Mononuclear cell (primary cell): ENCODE measurements around the gene MAJIN. TPM values are rescaled to one million over a fixed set of nuclear protein-coding genes. Genes with fewer than 3 reads are reported as not detected.

Experiments used
- H3K27me3 ChIP-seq: 2 replicates; pipeline ENCODE4 v1.6.0; 2011; ENCODE audit warnings: low read length, control low read depth; ENCODE audit not compliant: insufficient read depth
- H3K4me1 ChIP-seq: 2 replicates; pipeline ENCODE4 v1.5.1; 2011; ENCODE audit warnings: mild to moderate bottlenecking, low read length, control low read depth; ENCODE audit not compliant: insufficient read depth
- H3K4me3 ChIP-seq: 2 replicates; pipeline ENCODE4 v1.5.1; 2011; ENCODE audit warnings: mild to moderate bottlenecking, low read length, moderate library complexity
- H3K9me3 ChIP-seq: 2 replicates; pipeline ENCODE4 v1.5.1; 2011; ENCODE audit warnings: low read depth, mild to moderate bottlenecking, control low read depth, low read length
- total RNA-seq: library from RNA; depleted of rRNA; stranded (reverse); fragments of >200 nt; gene quantifications from one replicate; pipeline ENCODE4 v1.2.3, GENCODE V29; 2012

MAJIN gene
- total RNA-seq, 1 donor: not detected

GRCh38 chr11:64898541-64898940 lies 73.4 kb downstream of the MAJIN start:
- Histone ChIP-seq H3K9me3 (no peaks in the 10 kb centered on the region), H3K4me3 (no peak overlapping the region), H3K27me3 (no peaks in the 10 kb centered on the region), H3K4me1 (peaks cover 19% of the 10 kb centered on the region)

DNA sequence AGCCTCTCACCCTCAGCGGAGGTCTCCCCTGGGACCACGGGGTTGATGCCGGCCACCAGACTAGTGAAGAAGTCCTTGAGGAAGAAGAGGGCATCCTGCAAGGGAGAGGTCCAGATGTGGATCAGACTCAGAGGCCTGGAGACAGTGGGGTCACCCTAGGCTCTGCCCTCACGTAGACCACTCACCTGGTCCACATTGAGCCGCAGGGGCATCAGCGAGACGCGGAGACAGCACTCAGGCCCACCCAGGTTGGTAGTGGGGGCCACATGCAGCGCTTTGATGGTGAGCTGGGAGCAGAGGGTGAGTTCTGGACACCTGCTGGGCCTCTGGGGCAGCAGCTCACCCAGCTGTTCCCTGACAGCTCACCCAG lies 73.8 kb downstream of the MAJIN start:
- peaks cover 22% of the 10 kb centered on the region for H3K4me1 ChIP-seq
- no peaks in the 10 kb centered on the region for H3K9me3 ChIP-seq
- H3K4me3 ChIP-seq: no peak overlapping the region
- H3K27me3 ChIP-seq: no peaks in the 10 kb centered on the region

- Histone ChIP-seq H3K9me3 (no peaks in the 10 kb centered on the region), H3K4me3 (no peak overlapping the region), H3K27me3 (no peaks in the 10 kb centered on the region), H3K4me1 (peaks cover 28% of the 10 kb centered on the region)
Measured at GRCh38 chr11:64897381-64898075, 74.4 kb downstream of the MAJIN start.

DNA sequence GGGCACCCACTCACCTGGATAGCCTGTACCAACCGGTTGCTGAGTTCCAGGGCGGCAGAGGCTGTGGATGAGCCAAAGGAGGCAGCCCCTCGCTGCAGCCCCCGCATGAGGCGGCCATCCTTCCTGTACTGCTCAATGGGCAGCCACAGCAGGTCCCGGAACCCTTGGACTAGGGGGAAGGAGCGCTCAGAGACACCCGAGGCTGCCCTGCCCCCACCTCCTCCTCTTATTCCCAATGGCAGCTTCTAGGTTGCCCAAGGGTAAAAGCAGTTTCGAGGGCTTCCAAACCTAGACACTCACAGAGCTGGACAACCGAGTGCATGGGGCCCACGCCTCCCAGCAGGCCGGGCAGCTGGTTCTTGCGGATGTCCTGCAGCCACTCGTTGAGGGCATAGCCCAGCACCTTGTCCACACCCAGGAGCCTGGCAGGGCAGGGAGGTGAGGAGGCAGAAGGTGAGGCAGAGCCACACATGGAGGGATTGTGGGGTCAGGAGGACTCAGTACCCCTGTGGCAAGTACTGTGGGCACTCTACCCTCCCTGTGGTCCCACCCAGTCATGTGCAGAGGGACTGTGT lies 75.4 kb downstream of the MAJIN start:
- peaks cover 31% of the 10 kb centered on the region for H3K4me1 ChIP-seq
- H3K4me3 ChIP-seq: no peak overlapping the region
- no peaks in the 10 kb centered on the region for H3K27me3 ChIP-seq
- no peaks in the 10 kb centered on the region for H3K9me3 ChIP-seq

- Histone ChIP-seq H3K4me3 (no peak overlapping the region), H3K27me3 (no peaks in the 10 kb centered on the region), H3K9me3 (no peaks in the 10 kb centered on the region), H3K4me1 (peaks cover 23% of the 10 kb centered on the region)
Measured at GRCh38 chr11:64894812-64895452, 77.0 kb downstream of the MAJIN start.

GRCh38 chr11:64894070-64894811 lies 77.7 kb downstream of the MAJIN start:
- Histone ChIP-seq H3K4me1 (peaks cover 23% of the 10 kb centered on the region), H3K9me3 (no peaks in the 10 kb centered on the region), H3K27me3 (no peaks in the 10 kb centered on the region), H3K4me3 (no peak overlapping the region)

DNA sequence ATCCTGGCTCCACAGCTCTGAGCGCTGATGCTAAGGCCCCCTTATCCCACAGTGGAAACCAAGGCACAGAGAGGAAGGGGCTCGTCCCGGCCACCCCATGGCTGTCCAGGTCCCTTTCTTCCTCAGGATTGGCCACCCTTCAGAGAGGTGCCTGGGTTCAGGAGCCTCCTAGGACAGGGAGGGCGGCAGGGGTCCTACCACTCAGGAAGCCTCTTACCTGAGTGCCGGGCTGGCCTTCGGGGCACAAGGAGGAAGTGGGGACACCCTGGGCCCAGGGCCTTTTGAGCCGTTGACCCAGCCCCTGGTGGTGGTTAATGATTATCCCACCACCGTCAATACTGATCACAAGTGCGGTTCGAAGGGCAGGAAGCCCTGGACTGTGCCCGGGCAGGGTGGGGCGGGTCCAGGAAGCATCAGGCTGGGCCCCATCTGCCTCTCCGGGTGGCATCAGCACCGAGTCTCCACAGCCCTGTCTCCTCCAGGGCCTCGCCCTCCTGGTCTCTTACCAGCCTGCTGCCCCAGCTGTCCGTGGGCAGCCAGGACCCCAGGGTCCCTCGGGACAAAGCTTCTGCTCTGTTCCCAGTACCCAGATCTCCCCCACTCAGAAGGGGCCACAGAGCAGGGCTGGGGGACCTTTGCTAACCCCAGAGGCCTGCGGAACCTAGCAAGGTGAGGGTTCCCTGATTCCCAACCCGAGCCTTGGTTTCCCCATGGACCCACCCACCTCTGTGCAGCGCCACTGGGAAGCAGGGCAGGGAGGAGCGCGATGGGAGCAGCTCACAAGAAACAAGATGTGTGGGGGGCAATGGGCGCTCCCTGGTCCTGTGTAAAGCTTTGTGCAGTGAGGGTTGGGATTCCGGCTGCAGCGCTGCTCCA lies 78.5 kb downstream of the MAJIN start:
- H3K4me1 ChIP-seq: peaks cover 30% of the 10 kb centered on the region
- H3K27me3 ChIP-seq: no peaks in the 10 kb centered on the region
- H3K4me3 ChIP-seq: no peak overlapping the region
- no peaks in the 10 kb centered on the region for H3K9me3 ChIP-seq

- Histone ChIP-seq H3K4me1 (peaks cover 36% of the 10 kb centered on the region), H3K4me3 (no peak overlapping the region), H3K27me3 (no peaks in the 10 kb centered on the region), H3K9me3 (no peaks in the 10 kb centered on the region)
Measured at GRCh38 chr11:64892838-64893193, 79.1 kb downstream of the MAJIN start.

DNA sequence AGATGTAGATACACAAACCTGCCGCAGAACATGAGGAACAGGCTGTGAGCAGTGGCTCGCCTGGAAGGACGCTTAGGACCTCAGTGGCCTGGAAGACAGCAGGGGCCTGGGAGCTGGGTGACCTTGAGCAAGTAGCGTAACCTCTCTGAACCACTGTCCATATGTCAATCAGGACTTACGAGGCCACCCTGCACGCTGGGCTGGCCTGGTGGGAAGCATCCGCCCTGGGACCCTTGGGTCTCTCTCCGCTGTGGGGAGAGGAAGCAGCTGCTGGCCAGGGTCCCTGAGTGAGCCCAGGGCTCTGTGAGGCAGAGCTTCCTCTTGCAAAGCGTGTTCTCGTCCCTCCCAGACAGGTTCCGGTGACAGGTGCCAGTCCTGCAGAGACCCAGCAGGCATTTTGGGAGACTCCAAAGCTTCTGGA lies 79.5 kb downstream of the MAJIN start:
- no peaks in the 10 kb centered on the region for H3K27me3 ChIP-seq
- H3K4me1 ChIP-seq: peaks cover 40% of the 10 kb centered on the region

DNA sequence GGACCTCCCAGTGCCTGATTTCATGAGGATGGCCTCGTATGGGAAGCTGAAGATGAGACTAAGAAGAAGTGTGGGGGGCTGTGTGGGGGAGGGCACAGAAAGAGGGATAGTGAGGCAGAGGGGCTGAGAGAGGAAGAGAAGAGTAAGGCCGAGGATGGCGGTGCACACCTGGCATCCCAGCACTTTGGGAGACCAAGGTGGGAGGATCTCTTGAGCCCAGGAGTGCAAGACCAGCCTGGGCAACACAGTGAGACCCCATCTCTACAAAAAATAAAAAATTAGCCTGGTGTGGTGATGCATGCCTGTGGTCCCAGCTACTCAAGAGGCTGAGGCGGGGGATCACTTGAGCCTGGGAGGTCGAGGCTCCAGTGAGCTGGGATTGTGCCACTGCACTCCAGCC lies 80.0 kb downstream of the MAJIN start:
- H3K4me1 ChIP-seq: peaks cover 45% of the 10 kb centered on the region
- no peak overlapping the region for H3K4me3 ChIP-seq
- H3K27me3 ChIP-seq: no peaks in the 10 kb centered on the region
- H3K9me3 ChIP-seq: no peaks in the 10 kb centered on the region

More for the DNA sequence above, 79.5 kb downstream of the MAJIN start:
- Histone ChIP-seq H3K9me3 (no peaks in the 10 kb centered on the region), H3K4me3 (no peak overlapping the region)

GRCh38 chr11:64891215-64891848 lies 80.6 kb downstream of the MAJIN start:
- Histone ChIP-seq H3K4me1 (peaks cover 48% of the 10 kb centered on the region), H3K4me3 (no peak overlapping the region)

DNA sequence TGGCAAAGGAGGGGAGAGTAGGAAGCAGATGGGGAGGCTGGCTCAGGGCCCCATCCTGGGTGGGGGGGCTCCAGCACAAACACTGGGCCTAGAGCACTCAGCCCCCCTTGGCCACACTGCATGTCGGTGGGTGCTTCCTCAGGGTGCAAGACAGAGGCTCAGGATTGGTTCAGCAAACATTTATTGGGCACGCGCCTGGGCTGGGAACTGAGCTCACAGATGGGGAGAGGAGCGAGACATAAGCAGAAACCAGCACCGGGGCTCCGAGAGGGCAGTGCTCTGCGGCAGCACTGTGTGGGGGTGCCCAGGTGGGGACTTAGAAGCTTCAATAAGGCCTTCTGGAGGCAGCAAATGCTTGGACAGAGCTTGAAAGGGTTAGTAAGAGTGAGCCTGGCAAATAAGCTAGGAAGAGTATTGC lies 81.4 kb downstream of the MAJIN start:
- no peaks in the 10 kb centered on the region for H3K27me3 ChIP-seq
- peaks cover 56% of the 10 kb centered on the region for H3K4me1 ChIP-seq
- no peaks in the 10 kb centered on the region for H3K9me3 ChIP-seq
- H3K4me3 ChIP-seq: no peak overlapping the region

More at GRCh38 chr11:64891215-64891848, 80.6 kb downstream of the MAJIN start:
- H3K9me3 ChIP-seq: no peaks in the 10 kb centered on the region
- no peaks in the 10 kb centered on the region for H3K27me3 ChIP-seq

GRCh38 chr11:64888729-64889511 lies 83.0 kb downstream of the MAJIN start:
- Histone ChIP-seq H3K27me3 (no peaks in the 10 kb centered on the region), H3K4me3 (no peak overlapping the region), H3K4me1 (peaks cover 60% of the 10 kb centered on the region), H3K9me3 (no peaks in the 10 kb centered on the region)

DNA sequence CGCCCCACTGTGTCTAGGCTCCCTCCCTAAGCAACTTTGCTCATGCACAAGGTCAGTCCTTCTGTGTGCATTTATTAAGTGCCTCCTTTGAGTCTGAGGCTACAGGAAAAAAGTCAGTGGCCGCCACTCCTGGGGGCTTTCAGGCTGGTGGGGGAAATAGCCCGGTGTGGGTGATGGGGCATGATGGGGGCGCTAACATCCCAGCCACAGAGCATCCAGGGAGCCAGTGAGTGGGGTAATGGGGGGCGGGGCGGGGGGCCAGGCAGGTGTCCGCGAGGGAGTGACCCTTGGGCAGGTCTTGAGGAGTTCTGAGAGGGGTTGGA lies 83.5 kb downstream of the MAJIN start:
- no peaks in the 10 kb centered on the region for H3K9me3 ChIP-seq
- H3K27me3 ChIP-seq: no peaks in the 10 kb centered on the region
- H3K4me3 ChIP-seq: no peak overlapping the region
- H3K4me1 ChIP-seq: peaks cover 55% of the 10 kb centered on the region
